Aorta (tissue), 5 donors: Measurements from ENCODE around the gene USP14. TPM values are rescaled to one million over a fixed set of nuclear protein-coding genes. Genes with fewer than 3 reads are reported as not detected.
"Not testable (repeated sequence)": the region's sequence is repeated elsewhere in the genome, so short reads cannot be mapped to it uniquely, and the experiment has no call there.

ENCODE experiments used
- ATAC-seq: fragments of 200-7000 bp; cut with Tn5 transposase; one replicate; pipeline ENCODE4 v1.9.1; 2022; ENCODE audit warnings: moderate library complexity; ENCODE audit not compliant: low FRiP score
- DNase-seq, 2 donors: peaks; one replicate each; pipeline ENCODE4 v3.0.0-alpha.2; 2020
- H3K27ac ChIP-seq, 2 donors: one replicate each; pipeline ENCODE4 v1.5.1; 2013; ENCODE audit warnings: low read length in 2 of 2, mild to moderate bottlenecking in 2 of 2, moderate library complexity in 2 of 2, control low read depth in 1 of 2, inconsistent platforms in 1 of 2, low read depth in 1 of 2
- H3K27me3 ChIP-seq, 2 donors: one replicate each; pipeline ENCODE4 v1.6.1; 2013; ENCODE audit warnings: control low read depth in 1 of 2, low read length in 1 of 2, mild to moderate bottlenecking in 1 of 2, moderate library complexity in 1 of 2; ENCODE audit not compliant: insufficient read depth in 2 of 2, control insufficient read depth in 1 of 2
- H3K36me3 ChIP-seq, 2 donors: one replicate each; pipeline ENCODE4 v1.6.1; 2013; ENCODE audit warnings: control low read depth in 1 of 2, low read length in 1 of 2, mild to moderate bottlenecking in 1 of 2; ENCODE audit not compliant: insufficient read depth in 2 of 2, control insufficient read depth in 1 of 2
- H3K4me1 ChIP-seq, 2 donors: one replicate each; pipeline ENCODE4 v1.6.1; 2013; ENCODE audit warnings: low read length in 2 of 2, control low read depth in 1 of 2, mild to moderate bottlenecking in 1 of 2, moderate library complexity in 1 of 2; ENCODE audit not compliant: insufficient read depth in 2 of 2, control insufficient read depth in 1 of 2
- H3K4me3 ChIP-seq, 2 donors: one replicate each; pipeline ENCODE4 v1.5.1; 2013; ENCODE audit warnings: low read length in 2 of 2, control low read depth in 1 of 2, mild to moderate bottlenecking in 1 of 2
- H3K9me3 ChIP-seq: one replicate; pipeline ENCODE4 v1.6.1; 2013; ENCODE audit warnings: mild to moderate bottlenecking, low read length; ENCODE audit not compliant: control insufficient read depth
- WGBS, 2 donors: extraction: QIAGEN DNeasy Blood & Tissue Kit; methylation state at CpG; one replicate each; pipeline ENCODE4 v1.1.7; 2013; 5-methylcytosine and 5-hydroxymethylcytosine counted together
- intact Hi-C, 2 donors: fragments of 100-400 bp; cut with DNase I; formaldehyde crosslinking; loops; one replicate each; pipeline versions ENCODE4 v1.14.2 to v1.15.0; 2022
- polyA plus RNA-seq, 2 donors: library from polyadenylated mRNA; stranded (reverse); fragments of 200-250 nt; gene quantifications; one replicate each; pipeline ENCODE4 v1.2.3, GENCODE V29; 2013
- total RNA-seq, 2 donors: library from RNA; stranded (reverse); fragmentation: NEBNext Ultra II Directional; extraction: Animal tissue kit (Norgen Biotek cat#: 25700); gene quantifications; one replicate each; pipeline ENCODE4 v1.2.1, GENCODE V29; 2021
- donor health status: healthy with polysubstance abuse.
- donor health status: Bipolar disorder and iron deficiency.
- donor health status: DM: no; HTN: no; CAD: no.
- donor health status: DM: no; HTN: no; CAD: no.
- donor health status: DM: yes; HTN: yes; CAD: no.

Gene USP14
- total and polyA plus RNA-seq, 4 donors = 20.3 to 49.4 (median 34.3) TPM

DNA sequence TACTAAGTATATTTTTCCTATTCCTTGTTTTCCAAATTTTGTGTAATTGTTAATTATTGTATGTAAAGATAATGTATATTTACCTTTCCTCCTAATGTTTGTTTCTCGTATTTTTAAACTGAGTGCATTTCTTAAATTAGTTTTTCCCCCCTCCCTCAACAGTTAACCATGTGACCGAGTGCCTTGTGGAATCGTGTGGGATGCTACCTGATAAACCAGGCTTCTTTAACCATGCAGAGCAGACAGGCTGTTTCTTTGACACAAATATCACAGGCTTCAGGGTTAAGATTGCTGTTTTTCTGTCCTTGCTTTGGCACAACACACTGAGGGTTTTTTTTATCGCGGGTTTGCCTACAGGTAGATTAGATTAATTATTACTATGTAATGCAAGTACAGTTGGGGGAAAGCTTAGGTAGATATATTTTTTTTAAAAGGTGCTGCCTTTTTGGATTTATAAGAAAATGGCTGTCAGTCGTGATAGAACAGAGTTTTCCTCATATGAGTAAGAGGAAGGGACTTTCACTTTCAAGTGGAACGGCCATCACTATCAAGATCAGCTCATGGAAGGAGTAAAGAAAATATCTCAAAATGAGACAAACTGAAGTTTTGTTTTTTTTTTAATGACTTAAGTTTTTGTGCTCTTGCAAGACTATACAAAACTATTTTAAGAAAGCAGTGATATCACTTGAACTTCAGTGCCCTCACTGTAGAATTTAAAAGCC lies 37.7 kb upstream of the USP14 start:
- H3K9me3 ChIP-seq, intact Hi-C loops, ATAC-seq, H3K4me3 ChIP-seq, DNase-seq, H3K4me1 ChIP-seq, H3K27ac ChIP-seq, H3K27me3 ChIP-seq, H3K36me3 ChIP-seq: not testable (repeated sequence)
- WGBS, 2 donors = 50 to 55% methylated on average over 7 of the region's 7 CpGs

- H3K27ac ChIP-seq = no peak overlapping the region
- WGBS, 2 donors = 26 to 36% methylated on average over 1 of the region's 1 CpG
- no peaks in the 10 kb centered on the region for H3K4me1 ChIP-seq
- intact Hi-C loops = no loop called here
- ATAC-seq (no peak), DNase-seq (no peak)
- H3K9me3 ChIP-seq = no peaks in the 10 kb centered on the region
- no peaks in the 10 kb centered on the region for H3K27me3 ChIP-seq
- no peak overlapping the region for H3K4me3 ChIP-seq
- H3K36me3 ChIP-seq = no peaks in the 10 kb centered on the region
Observed at GRCh38 chr18:135045-135444, 23.3 kb upstream of the USP14 start.

DNA sequence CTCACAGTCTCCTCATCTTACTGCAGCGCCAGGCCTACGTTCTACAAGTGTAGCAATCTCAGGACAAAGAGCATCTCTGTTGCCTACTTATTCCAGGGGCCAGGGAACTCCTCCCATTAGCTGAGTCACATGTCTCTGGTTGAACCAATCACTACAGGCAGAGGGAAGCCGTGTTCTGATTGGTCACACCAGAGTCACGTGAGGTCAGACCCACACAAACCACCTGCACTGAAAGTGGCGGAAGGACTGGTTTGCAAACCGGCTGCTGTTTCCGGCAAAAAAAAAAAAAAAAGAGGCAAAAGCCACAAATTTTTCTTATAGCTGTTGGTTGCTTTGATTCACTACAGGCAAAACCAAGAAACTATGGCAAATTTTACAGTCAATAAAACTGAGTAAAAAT lies 21.9 kb upstream of the USP14 start:
- ATAC-seq = no peak
- 71 to 72% methylated on average over 7 of the region's 7 CpGs for WGBS, 2 donors

DNA sequence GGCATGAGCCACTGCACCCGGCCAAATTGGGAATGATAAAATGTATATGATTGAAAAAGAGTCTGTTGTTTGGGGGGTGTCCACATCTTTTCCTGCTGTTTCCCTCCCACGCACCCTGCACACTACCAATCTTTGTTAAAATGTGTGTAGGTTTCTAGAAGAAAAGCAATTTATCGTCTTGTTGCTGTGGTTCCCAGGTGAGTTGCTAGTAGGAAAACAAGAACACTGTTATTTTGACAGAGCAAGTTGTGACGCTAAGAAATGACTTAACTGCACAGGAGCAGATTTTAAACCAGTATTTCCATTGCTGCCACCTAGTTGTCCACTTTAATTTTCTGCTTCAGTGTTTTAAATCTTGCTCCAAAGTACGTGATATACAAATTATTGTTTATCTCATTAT lies 21.0 kb upstream of the USP14 start:
- no peak overlapping the region for H3K4me3 ChIP-seq

More for the DNA sequence above, 21.9 kb upstream of the USP14 start:
- Histone ChIP-seq H3K4me3 (no peak overlapping the region), H3K4me1 (no peaks in the 10 kb centered on the region), H3K9me3 (no peaks in the 10 kb centered on the region), H3K27me3 (no peaks in the 10 kb centered on the region), H3K27ac (no peak overlapping the region), H3K36me3 (no peaks in the 10 kb centered on the region)
- no peak for DNase-seq
- intact Hi-C loops = no loop called here

DNA sequence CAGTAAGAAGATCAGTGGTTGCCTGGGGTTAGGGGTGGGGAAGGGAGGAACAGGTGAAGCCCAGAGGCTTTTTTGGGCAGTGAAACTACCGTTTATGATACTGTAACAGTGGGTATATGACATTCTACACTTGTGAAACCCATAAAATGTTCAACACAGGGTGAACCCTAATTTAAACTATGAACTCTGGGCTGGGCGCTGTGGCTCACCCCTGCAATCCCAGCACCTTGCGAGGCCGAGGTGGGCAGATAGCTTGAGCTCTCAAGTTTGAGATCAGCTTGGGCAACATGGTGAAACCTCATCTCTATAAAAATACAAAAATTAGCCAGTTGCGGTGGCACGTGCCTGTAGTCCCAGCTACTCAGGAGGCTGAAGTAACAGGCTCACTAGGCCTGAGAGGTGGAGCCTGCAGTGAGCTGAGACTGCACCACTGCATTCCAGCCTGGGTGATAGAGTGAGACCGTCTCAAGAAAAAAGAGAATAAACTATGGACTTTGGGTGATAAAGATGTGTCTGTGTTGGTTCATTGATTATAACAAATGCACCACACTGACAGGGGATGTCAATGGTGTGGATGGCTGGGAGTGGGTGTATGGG lies 17.6 kb upstream of the USP14 start:
- DNase-seq = no peak
- ATAC-seq = no peak

More for the DNA sequence above, 21.0 kb upstream of the USP14 start:
- H3K27me3 ChIP-seq = no peaks in the 10 kb centered on the region
- DNase-seq (no peak), ATAC-seq (no peak)
- no peaks in the 10 kb centered on the region for H3K4me1 ChIP-seq
- no peaks in the 10 kb centered on the region for H3K9me3 ChIP-seq
- no peak overlapping the region for H3K27ac ChIP-seq
- 73 to 75% methylated on average over 5 of the region's 5 CpGs for WGBS, 2 donors
- H3K36me3 ChIP-seq = no peaks in the 10 kb centered on the region
- intact Hi-C loops = no loop called here

DNA sequence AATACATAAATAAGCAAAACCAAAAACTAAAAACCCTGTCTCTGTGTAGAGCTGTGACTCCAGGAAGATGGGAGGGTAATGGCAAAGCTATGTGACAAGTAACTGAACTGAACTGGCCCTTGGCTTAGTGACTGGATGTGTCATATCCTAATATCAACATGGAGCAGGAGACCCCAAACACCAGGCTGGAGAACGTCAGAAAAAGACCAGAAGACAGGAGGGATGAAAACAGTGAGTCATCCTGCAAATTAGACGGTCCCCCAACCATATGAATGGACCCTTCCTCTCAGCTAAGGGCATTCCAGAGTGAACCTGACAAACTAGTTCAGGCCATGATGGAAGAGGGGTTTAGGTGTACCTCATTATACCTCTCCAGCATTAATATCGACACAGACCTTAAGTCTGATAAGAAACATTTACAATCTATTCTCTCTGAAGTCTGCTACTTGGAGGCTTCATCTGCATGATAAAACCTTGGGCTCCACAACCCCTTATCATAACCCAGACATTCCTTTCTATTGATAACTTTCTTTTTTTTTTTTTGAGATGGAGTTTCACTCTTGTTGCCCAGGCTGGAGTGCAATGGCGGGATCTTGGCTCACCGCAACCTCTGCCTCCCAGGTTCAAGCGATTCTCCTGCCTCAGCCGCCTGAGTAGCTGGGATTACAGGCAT lies 15.6 kb upstream of the USP14 start:
- 77 to 80% methylated on average over 7 of the region's 7 CpGs for WGBS, 2 donors
- DNase-seq, H3K4me1 ChIP-seq, H3K27ac ChIP-seq, H3K36me3 ChIP-seq, H3K27me3 ChIP-seq, intact Hi-C loops, H3K4me3 ChIP-seq, H3K9me3 ChIP-seq, ATAC-seq: not testable (repeated sequence)

More for the DNA sequence above, 17.6 kb upstream of the USP14 start:
- Histone ChIP-seq H3K27me3 (no peaks in the 10 kb centered on the region), H3K4me1 (no peaks in the 10 kb centered on the region), H3K9me3 (no peaks in the 10 kb centered on the region), H3K27ac (no peak overlapping the region), H3K36me3 (no peaks in the 10 kb centered on the region), H3K4me3 (no peak overlapping the region)
- intact Hi-C loops = no loop called here
- 80 to 81% methylated on average over 7 of the region's 7 CpGs for WGBS, 2 donors

DNA sequence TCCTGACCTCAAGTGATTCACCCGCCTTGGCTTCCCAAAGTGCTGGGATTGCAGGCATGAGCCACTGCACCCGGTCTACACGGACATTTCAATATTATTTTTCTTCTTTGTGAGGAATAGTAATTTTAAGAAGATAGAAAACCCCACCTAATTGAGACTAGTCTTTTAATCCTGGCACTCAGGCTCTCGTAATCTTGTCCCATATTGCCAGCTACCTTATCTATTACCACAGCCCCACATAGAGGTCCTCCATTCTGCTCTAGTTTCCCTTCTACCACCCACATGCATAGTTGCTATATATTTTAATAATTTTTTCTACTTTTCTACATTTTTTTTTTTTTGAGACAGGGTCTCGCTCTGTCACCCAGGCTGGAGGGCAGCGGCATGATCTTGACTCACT lies 9.5 kb upstream of the USP14 start:
- H3K36me3 ChIP-seq = no peaks in the 10 kb centered on the region
- intact Hi-C loops = no loop called here

GRCh38 chr18:154151-154550 lies 4.2 kb upstream of the USP14 start:
- WGBS, 2 donors = 66 to 71% methylated on average over 7 of the region's 7 CpGs
- ATAC-seq = no peak
- H3K4me1 ChIP-seq = no peaks in the 10 kb centered on the region
- no peak overlapping the region for H3K4me3 ChIP-seq
- H3K36me3 ChIP-seq = no peaks in the 10 kb centered on the region
- DNase-seq = no peak
- H3K27me3 ChIP-seq = no peaks in the 10 kb centered on the region
- H3K27ac ChIP-seq = no peak overlapping the region
- intact Hi-C loops = no loop called here
- no peaks in the 10 kb centered on the region for H3K9me3 ChIP-seq

More for the DNA sequence above, 9.5 kb upstream of the USP14 start:
- H3K27me3 ChIP-seq = no peaks in the 10 kb centered on the region
- H3K27ac ChIP-seq = no peak overlapping the region
- no peak for ATAC-seq
- H3K4me1 ChIP-seq = no peaks in the 10 kb centered on the region
- no peaks in the 10 kb centered on the region for H3K9me3 ChIP-seq
- H3K4me3 ChIP-seq = no peak overlapping the region
- 79 to 82% methylated on average over 6 of the region's 6 CpGs for WGBS, 2 donors
- DNase-seq = no peak

DNA sequence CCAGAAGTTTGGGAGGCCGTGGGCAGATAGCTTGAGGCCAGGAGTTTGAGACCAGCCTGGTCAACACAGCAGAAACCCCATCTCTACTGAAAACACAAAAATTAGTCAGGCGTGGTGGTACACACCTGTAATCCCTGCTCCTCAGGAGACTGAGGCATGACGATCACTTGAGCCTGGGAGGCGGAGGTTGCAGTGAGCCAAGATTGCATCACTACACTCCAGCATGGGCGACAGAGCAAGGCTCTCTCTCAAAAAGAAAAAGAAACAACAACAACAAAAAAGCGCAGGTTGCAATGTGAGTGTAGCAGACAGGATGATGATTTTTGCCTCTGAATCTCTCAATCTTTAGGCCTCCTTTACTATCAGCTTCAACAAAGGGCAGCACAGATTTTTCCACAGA lies 2.7 kb upstream of the USP14 start:
- Histone ChIP-seq H3K9me3 (no peaks in the 10 kb centered on the region), H3K4me3 (no peak overlapping the region), H3K36me3 (no peaks in the 10 kb centered on the region), H3K27me3 (no peaks in the 10 kb centered on the region), H3K4me1 (no peaks in the 10 kb centered on the region), H3K27ac (no peak overlapping the region)
- ATAC-seq = no peak
- no peak for DNase-seq
- 84 to 86% methylated on average over 6 of the region's 6 CpGs for WGBS, 2 donors
- intact Hi-C loops = no loop called here
